ENCODE results near the gene ADAMTS18. TPM values are rescaled to one million over a fixed set of nuclear protein-coding genes. Genes with fewer than 3 reads are reported as not detected.

Gene ADAMTS18
- total RNA-seq, 1 experiment from 2014 or later, result not detected

- no peak for TF ChIP-seq EZH2phosphoT487 (IDR thresholded peaks at IDR 0.05; ENCODE audit: borderline replicate concordance, low read length)
- peak; percentile 56 for TF ChIP-seq CTCF (conservative IDR thresholded peaks at IDR 0.05; ENCODE audit: low read depth, low read length)
- CTCF ChIA-PET, result no interaction called here
- Histone ChIP-seq H2AFZ (ENCODE audit: low read length) (no peak overlapping the region), H4K20me1 (ENCODE audit: low read length) (no peaks in the 10 kb centered on the region), H3K9me2 (replicated peaks; ENCODE audit: low read length) (no peaks in the 10 kb centered on the region), H3K27me3 (ENCODE audit: low read length) (no peaks in the 10 kb centered on the region), H3K4me2 (ENCODE audit: low read length) (no peak overlapping the region), H3K4me3 (ENCODE audit: low read length) (no peak overlapping the region), H3K79me2 (ENCODE audit: low read length) (no peaks in the 10 kb centered on the region), H3K4me1 (ENCODE audit: insufficient read depth, low read length) (no peaks in the 10 kb centered on the region), H3K9me3 (ENCODE audit: low read length) (no peaks in the 10 kb centered on the region), H3K27ac (ENCODE audit: low read length) (no peak overlapping the region), H3K9ac (ENCODE audit: low read length) (no peak overlapping the region), H3K36me3 (ENCODE audit: low read depth, low read length) (no peaks in the 10 kb centered on the region; the same call in 1 of the 2 replicates), H3F3A (ENCODE audit: low read length, unreplicated experiment) (no peaks in the 10 kb centered on the region)
- ATAC-seq, result no peak
- no TSS peak for BruUV-seq (replicated peaks)
- intact Hi-C loops (cut with micrococcal nuclease), result no loop called here
- DNase-seq, result peak; percentile 23
- POLR2A ChIA-PET (ENCODE audit: unreplicated experiment), result no interaction called here
These were observed 28.2 kb downstream of the ADAMTS18 start for GRCh38 chr16:77406680-77407079.

- no peak for ATAC-seq
- CTCF ChIA-PET, result no interaction called here
- POLR2A ChIA-PET (ENCODE audit: unreplicated experiment), result no interaction called here
- Histone ChIP-seq H3K27ac (ENCODE audit: low read length) (no peak overlapping the region), H3K79me2 (ENCODE audit: low read length) (no peaks in the 10 kb centered on the region), H3F3A (ENCODE audit: low read length, unreplicated experiment) (no peaks in the 10 kb centered on the region), H3K4me3 (ENCODE audit: low read length) (no peak overlapping the region), H3K9me2 (replicated peaks; ENCODE audit: low read length) (no peaks in the 10 kb centered on the region), H2AFZ (ENCODE audit: low read length) (no peak overlapping the region), H3K4me2 (ENCODE audit: low read length) (no peak overlapping the region), H3K27me3 (ENCODE audit: low read length) (no peaks in the 10 kb centered on the region), H3K4me1 (ENCODE audit: insufficient read depth, low read length) (no peaks in the 10 kb centered on the region), H3K9ac (ENCODE audit: low read length) (no peak overlapping the region), H4K20me1 (ENCODE audit: low read length) (no peaks in the 10 kb centered on the region), H3K9me3 (ENCODE audit: low read length) (no peaks in the 10 kb centered on the region), H3K36me3 (ENCODE audit: low read depth, low read length) (no peaks in the 10 kb centered on the region; the same call in 1 of the 2 replicates)
- intact Hi-C loops (cut with micrococcal nuclease), result no loop called here
- no peak for DNase-seq
- TF ChIP-seq EZH2 (IDR thresholded peaks at IDR 0.05; ENCODE audit: low read length, unreplicated experiment) (no peak), CTCF (conservative IDR thresholded peaks at IDR 0.05; ENCODE audit: low read depth, low read length) (no peak), EZH2phosphoT487 (IDR thresholded peaks at IDR 0.05; ENCODE audit: borderline replicate concordance, low read length) (no peak)
- BruUV-seq (replicated peaks), result no TSS peak
These were observed 30.1 kb downstream of the ADAMTS18 start for GRCh38 chr16:77404775-77405174.

- intact Hi-C loops (cut with micrococcal nuclease), result no loop called here
- Histone ChIP-seq H2AFZ (ENCODE audit: low read length) (no peak overlapping the region), H4K20me1 (ENCODE audit: low read length) (no peaks in the 10 kb centered on the region), H3K4me2 (ENCODE audit: low read length) (no peak overlapping the region), H3K4me3 (ENCODE audit: low read length) (no peak overlapping the region), H3K9me3 (ENCODE audit: low read length) (no peaks in the 10 kb centered on the region), H3K36me3 (ENCODE audit: low read depth, low read length) (no peaks in the 10 kb centered on the region; the same call in 1 of the 2 replicates), H3K9ac (ENCODE audit: low read length) (no peak overlapping the region), H3K4me1 (ENCODE audit: insufficient read depth, low read length) (no peaks in the 10 kb centered on the region), H3K27ac (ENCODE audit: low read length) (no peak overlapping the region), H3K9me2 (replicated peaks; ENCODE audit: low read length) (no peaks in the 10 kb centered on the region), H3K27me3 (ENCODE audit: low read length) (no peaks in the 10 kb centered on the region), H3K79me2 (ENCODE audit: low read length) (no peaks in the 10 kb centered on the region), H3F3A (ENCODE audit: low read length, unreplicated experiment) (no peaks in the 10 kb centered on the region)
- ATAC-seq (no peak), DNase-seq (no peak)
- ChIA-PET CTCF (no interaction called here), POLR2A (ENCODE audit: unreplicated experiment) (no interaction called here)
- no TSS peak for BruUV-seq (replicated peaks)
- TF ChIP-seq EZH2 (IDR thresholded peaks at IDR 0.05; ENCODE audit: low read length, unreplicated experiment), result no peak
- no peak for TF ChIP-seq CTCF (conservative IDR thresholded peaks at IDR 0.05; ENCODE audit: low read depth, low read length)
- TF ChIP-seq EZH2phosphoT487 (IDR thresholded peaks at IDR 0.05; ENCODE audit: borderline replicate concordance, low read length), result no peak
These were observed 31.1 kb downstream of the ADAMTS18 start for GRCh38 chr16:77403732-77404131.
